Smooth muscle cell (in vitro differentiated cells): Measurements from ENCODE around the gene FAM180A. TPM values are rescaled to one million over a fixed set of nuclear protein-coding genes. Genes with fewer than 3 reads are reported as not detected.

Experiments
- DNase-seq: peaks from one replicate; lab custom pipeline; 2025; ENCODE audit not compliant: unreplicated experiment; lab: John Stamatoyannopoulos, UW
- H2AFZ ChIP-seq: fragments of 200-600 bp; sonication (generic); 2 replicates; pipeline ENCODE4 v1.6.0; 2016; ENCODE audit warnings: antibody characterized with exemption, low read depth, mild to moderate bottlenecking
- H3F3A ChIP-seq: fragments of 200-600 bp; sonication (generic); 2 replicates; pipeline ENCODE4 v1.6.0; 2017; ENCODE audit warnings: antibody characterized with exemption, low read depth
- H3K27ac ChIP-seq: fragments of 200-600 bp; sonication (generic); 2 replicates; pipeline ENCODE4 v1.5.1; 2016; ENCODE audit warnings: low read depth, mild to moderate bottlenecking
- H3K27me3 ChIP-seq: fragments of 200-600 bp; sonication (generic); 2 replicates; pipeline ENCODE4 v1.6.1; 2016; ENCODE audit warnings: low read depth, mild to moderate bottlenecking
- H3K36me3 ChIP-seq: fragments of 200-600 bp; sonication (generic); 2 replicates; pipeline ENCODE4 v1.5.1; 2016; ENCODE audit warnings: low read depth
- H3K4me1 ChIP-seq: fragments of 200-600 bp; sonication (generic); 2 replicates; pipeline ENCODE4 v1.5.1; 2016; ENCODE audit warnings: low read depth
- H3K4me2 ChIP-seq: fragments of 200-600 bp; sonication (generic); 2 replicates; pipeline ENCODE4 v1.6.0; 2016; ENCODE audit warnings: mild to moderate bottlenecking
- H3K4me3 ChIP-seq: fragments of 200-600 bp; sonication (generic); 2 replicates; pipeline ENCODE4 v1.5.1; 2016; ENCODE audit warnings: mild to moderate bottlenecking
- H3K79me2 ChIP-seq: fragments of 200-600 bp; sonication (generic); 2 replicates; pipeline ENCODE4 v1.6.0; 2016; ENCODE audit warnings: low read depth, mild to moderate bottlenecking
- H3K9ac ChIP-seq: fragments of 200-600 bp; sonication (generic); 2 replicates; pipeline ENCODE4 v1.6.0; 2016; ENCODE audit warnings: low read depth
- H3K9me3 ChIP-seq: fragments of 200-600 bp; sonication (generic); replicated peaks from 2 replicates; pipeline ENCODE4 v1.5.1; 2016; ENCODE audit warnings: low read depth
- H4K20me1 ChIP-seq: fragments of 200-600 bp; sonication (generic); 2 replicates; pipeline ENCODE4 v1.6.0; 2016; ENCODE audit warnings: low read depth
- WGBS: methylation state at CpG from one replicate; pipeline ENCODE4 v1.1.7; 2016; ENCODE audit warnings: low lambda C conversion rate; 5-methylcytosine and 5-hydroxymethylcytosine counted together
- polyA plus RNA-seq: library from polyadenylated mRNA; unstranded; fragments of >200 nt; fragmentation: Nextera tagmentation; extraction: Ambion mirVana; gene quantifications from 2 replicates; pipeline ENCODE4 v1.2.1, GENCODE V29; 2016
- total RNA-seq: library from RNA; depleted of rRNA; stranded (reverse); fragments of >200 nt; gene quantifications from 2 replicates; pipeline ENCODE4 v1.2.3, GENCODE V29; 2014
- TF ChIP-seq, protein P1 (sequence below): fragments of 200-600 bp; sonication (generic); IDR thresholded peaks from 2 replicates; pipeline ENCODE4 v1.5.1; 2017; ENCODE audit warnings: borderline replicate concordance, mild to moderate bottlenecking, antibody characterized with exemption; ENCODE audit not compliant: insufficient read depth, poor library complexity, severe bottlenecking

Gene FAM180A
- total and polyA plus RNA-seq, 2 experiments from 2014 or later = 0.14 TPM; not detected in 1

DNA sequence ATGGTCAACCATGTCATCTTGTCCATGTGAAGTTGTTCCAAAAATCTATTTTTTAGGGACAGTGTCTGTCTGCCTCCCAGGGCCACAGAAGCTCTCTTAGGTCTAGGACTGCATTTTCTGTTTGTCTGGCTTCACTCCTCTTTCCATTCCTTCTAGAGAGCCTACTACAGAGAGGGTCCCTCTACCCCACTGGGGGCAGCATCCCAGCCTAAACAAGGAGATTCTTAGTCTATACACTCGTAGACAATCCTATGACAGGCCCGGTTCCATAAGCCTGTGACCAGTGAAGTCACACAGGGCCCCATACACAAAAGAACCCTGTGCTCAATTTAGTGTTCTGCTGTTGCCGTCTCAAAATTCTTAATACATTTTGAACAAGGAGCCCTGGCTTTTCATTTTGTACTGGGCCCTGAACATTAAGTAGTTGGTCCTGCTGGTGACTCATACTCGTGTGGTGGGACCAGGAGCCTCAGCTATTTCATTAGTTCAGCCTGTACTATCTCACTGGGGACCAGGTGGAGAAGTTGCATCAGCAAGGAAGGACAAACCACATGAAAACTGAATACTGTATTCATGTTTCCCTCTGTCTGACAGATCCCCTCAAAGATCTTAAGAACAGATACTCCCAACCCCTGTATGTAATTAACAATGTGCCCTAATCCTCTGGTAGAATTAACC is 23.5 kb upstream of the FAM180A start:
- no peak overlapping the region for H3K4me2 ChIP-seq
- no peaks in the 10 kb centered on the region for H3K79me2 ChIP-seq
- peaks cover 4% of the 10 kb centered on the region for H3F3A ChIP-seq
- peaks cover 39% of the 10 kb centered on the region for H3K4me1 ChIP-seq
- peak overlapping the region; percentile 89 for H3K27ac ChIP-seq
- peak overlapping the region; percentile 48 for H3K9ac ChIP-seq
- 55% methylated on average over 4 of the region's 4 CpGs for WGBS
- no peaks in the 10 kb centered on the region for H3K9me3 ChIP-seq
- no peaks in the 10 kb centered on the region for H3K27me3 ChIP-seq
- no peaks in the 10 kb centered on the region for H3K36me3 ChIP-seq
- no peaks in the 10 kb centered on the region for H4K20me1 ChIP-seq
- no peak for DNase-seq
- no peak overlapping the region for H3K4me3 ChIP-seq
- peak overlapping the region; percentile 51 for H2AFZ ChIP-seq
- TF ChIP-seq, protein P1, sequence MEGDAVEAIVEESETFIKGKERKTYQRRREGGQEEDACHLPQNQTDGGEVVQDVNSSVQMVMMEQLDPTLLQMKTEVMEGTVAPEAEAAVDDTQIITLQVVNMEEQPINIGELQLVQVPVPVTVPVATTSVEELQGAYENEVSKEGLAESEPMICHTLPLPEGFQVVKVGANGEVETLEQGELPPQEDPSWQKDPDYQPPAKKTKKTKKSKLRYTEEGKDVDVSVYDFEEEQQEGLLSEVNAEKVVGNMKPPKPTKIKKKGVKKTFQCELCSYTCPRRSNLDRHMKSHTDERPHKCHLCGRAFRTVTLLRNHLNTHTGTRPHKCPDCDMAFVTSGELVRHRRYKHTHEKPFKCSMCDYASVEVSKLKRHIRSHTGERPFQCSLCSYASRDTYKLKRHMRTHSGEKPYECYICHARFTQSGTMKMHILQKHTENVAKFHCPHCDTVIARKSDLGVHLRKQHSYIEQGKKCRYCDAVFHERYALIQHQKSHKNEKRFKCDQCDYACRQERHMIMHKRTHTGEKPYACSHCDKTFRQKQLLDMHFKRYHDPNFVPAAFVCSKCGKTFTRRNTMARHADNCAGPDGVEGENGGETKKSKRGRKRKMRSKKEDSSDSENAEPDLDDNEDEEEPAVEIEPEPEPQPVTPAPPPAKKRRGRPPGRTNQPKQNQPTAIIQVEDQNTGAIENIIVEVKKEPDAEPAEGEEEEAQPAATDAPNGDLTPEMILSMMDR = no peak

DNA sequence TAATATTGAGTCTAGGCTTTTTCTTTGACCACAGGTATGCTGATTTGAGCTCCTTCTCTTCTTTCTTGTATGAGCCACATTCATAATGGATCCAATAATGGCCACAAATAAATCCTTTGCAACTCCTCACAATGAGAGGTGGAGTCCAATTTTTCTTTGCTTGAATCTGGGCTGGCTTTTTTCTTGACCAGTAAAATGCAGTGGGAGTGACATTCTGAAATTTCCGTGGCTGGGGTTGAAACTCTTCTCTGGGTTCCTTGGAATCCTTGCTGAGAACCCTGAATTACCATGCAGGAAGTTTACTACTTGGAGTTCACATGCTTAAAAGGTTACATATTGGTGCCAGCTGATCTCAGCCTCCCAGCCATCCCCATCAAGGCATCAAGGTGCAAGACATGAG is 22.4 kb upstream of the FAM180A start:
- Histone ChIP-seq H3K9ac (no peak overlapping the region), H2AFZ (no peak overlapping the region), H3K79me2 (no peaks in the 10 kb centered on the region), H3K9me3 (no peaks in the 10 kb centered on the region), H3K36me3 (no peaks in the 10 kb centered on the region), H4K20me1 (no peaks in the 10 kb centered on the region), H3K27me3 (no peaks in the 10 kb centered on the region), H3K4me3 (no peak overlapping the region), H3K4me1 (peaks cover 39% of the 10 kb centered on the region), H3K4me2 (no peak overlapping the region), H3K27ac (peak overlapping the region; percentile 89), H3F3A (peaks cover 4% of the 10 kb centered on the region)
- DNase-seq = no peak
- TF ChIP-seq, protein P1 = no peak
- 79% methylated on average over 1 of the region's 1 CpG for WGBS

DNA sequence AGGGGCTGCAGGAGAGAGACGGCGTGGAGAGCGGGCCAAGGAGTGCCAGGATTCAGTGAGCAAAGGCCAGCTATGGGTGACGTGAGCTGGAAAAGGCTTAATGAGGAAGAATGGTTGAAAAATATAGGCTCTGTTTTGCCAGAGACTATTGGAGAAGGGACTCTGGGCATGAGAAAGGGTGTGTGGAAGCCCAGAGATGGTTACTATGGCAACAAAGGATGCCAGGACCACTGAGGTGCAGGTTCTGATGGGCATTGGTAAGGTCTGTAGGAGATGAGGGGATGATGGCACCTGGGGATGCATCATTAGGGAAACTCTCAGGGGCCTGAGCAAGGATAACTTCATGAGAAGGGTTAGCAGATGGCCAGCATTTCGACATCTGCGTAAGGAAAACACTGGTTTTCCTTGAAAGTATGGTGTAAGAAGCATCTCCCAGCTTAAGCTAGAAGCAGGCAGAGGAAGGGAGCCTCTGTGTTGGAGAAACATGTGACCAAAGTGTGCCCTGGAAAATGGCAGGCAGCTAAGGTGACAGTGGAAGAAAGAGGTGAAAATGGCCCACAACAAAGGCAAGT is 21.6 kb upstream of the FAM180A start:
- Histone ChIP-seq H3K4me3 (no peak overlapping the region), H3F3A (peaks cover 4% of the 10 kb centered on the region), H2AFZ (no peak overlapping the region), H4K20me1 (no peaks in the 10 kb centered on the region), H3K4me1 (peaks cover 39% of the 10 kb centered on the region), H3K9ac (no peak overlapping the region), H3K36me3 (no peaks in the 10 kb centered on the region), H3K27me3 (no peaks in the 10 kb centered on the region), H3K4me2 (no peak overlapping the region), H3K9me3 (no peaks in the 10 kb centered on the region), H3K27ac (no peak overlapping the region), H3K79me2 (no peaks in the 10 kb centered on the region)
- TF ChIP-seq, protein P1 = no peak
- DNase-seq = no peak
- WGBS = 89% methylated on average over 6 of the region's 6 CpGs
